SKM-1 treated with dmso at 0.1 percent for 144 hours (cell line): ENCODE data around the gene PHKB.

ENCODE experiments used
- DNase-seq: peaks from one replicate; lab custom pipeline; 2025; ENCODE audit not compliant: unreplicated experiment; lab: John Stamatoyannopoulos, UW

The PHKB gene

DNA sequence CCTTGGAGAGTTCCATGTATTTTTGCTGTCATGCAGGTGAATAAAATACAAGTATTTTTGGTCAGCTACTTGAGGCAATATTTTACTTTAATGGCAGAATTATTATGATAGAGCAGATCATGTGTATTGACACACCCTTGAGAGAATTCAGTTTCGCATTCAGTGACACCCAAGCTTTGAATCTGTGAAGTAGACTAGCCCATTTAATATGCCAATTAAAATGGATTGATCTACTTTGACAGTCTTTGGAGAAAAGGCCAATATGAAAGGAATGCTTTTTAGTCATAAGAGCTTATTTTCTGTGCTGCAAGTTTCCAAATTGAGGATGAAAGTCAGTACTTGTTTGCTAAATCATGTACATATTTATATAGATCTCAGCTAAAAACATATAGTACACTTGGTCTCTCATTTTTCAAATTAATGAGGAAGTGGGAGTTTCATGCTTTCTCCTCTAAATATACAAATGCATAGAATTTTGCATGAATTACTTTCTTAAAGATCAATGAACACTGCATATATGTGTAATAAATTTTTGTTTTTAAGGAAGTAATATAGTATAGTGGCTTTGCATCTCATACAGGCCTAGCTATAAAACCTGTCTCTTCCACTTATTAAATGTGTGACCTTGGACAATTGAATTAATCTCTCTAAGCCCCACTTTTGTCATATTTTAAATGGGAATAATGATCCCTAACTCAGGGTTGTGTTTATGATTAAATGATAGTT, 161.5 kb downstream of the PHKB start:
- DNase-seq: no peak

DNA sequence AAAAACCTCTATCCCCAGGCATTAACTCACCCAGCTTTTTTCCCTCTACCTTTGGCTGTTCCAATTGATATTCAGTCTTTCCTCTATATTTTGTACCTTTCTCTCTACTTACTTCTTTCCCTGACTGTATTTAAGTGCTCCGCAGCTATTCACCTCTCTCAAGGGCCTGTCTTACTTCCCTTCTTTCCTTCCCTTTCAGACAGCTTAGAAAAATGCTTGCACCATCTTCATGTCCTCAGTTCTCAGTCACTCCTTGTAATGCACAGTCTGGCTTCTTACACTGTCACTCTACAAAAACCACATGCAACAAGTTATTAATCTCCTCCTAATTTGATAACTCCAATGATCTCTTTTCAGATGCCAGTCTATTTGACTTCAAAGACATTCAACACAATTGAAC, 163.4 kb downstream of the PHKB start:
- DNase-seq: no peak

DNA sequence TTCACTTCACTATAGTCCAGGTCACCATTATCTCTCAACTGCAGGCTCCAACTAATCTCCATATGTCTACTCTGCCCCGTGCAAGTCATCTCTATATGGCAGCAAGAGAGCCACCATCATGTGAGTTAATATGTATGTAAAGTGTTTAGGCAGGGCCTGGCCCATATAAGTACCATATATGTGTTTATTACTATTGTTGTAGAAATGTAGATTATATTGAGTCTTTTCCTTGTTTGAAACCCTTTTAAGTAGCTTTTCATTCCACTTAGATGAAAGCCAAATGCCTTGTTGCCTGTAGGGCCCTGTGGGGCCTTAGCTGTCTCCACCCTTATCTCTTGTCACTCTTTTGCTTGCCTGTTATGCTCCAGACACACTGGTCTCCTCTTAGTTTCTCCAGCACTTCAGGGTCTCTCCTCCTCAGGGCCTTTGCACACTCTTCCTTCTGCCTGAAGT, 164.0 kb downstream of the PHKB start:
- no peak for DNase-seq

DNA sequence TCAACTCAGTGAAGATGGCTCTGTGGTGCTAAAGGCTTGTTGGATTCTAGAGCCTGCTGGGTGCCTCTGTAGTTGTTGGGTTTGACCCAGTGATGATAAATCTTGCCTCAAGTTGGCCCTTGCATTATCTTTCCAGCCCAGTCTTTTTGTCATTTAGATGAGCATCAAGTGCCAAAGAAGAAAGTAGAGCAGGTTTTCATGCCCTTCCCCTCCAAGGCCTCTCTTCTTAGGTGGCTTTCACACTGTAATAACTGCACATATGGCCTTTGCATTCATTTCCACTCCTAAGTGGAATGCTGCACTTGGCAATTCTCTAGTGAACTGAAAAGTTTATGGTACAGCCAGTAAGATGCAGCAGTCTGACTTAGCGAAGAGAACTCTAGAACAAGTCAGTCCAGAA, 165.1 kb downstream of the PHKB start:
- DNase-seq: no peak

DNA sequence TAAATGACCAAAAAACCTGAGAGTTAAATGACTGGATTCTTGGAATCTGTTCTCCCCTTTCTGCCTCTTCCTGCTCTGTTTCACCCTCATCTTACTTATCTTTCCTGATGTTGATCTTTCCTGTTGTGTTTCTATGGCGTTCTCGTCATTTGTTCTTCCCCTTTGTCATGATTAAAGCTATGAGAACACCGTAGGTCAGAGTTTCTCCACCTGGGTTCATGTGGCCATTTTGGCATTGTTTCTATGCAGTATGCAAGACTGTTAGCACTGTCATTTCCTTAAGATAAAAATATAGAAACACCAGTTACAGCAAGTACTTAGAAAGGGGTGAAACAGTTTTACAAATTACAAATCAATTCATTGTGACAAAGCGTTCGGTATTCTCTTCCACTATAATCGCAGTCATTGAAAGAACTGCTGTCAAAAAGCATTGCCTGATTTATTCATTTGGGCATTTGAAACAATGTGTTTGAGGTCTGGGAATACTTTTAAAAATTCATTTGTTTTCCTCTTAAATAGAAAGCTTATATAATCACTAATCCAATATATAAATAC, 166.0 kb downstream of the PHKB start:
- DNase-seq: no peak

DNA sequence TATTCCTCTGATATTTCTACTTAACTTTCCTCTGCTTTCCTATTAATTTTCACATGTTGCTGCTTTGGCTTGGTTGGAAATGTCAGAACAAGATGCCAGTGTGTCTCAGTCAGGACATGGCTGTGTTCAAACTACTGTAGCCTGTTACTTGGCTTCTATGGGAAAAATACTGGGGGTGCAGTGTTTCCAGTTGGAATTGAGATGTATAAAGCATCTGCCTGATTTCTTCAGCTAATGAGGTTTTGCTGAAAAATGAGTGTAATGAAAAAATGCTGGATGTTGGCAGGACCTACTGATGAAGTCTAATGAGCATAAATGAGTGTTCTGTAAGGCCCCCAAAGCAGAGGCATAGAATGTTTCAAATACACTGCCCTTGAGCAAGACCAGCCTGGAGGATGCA, 166.6 kb downstream of the PHKB start:
- DNase-seq: no peak

DNA sequence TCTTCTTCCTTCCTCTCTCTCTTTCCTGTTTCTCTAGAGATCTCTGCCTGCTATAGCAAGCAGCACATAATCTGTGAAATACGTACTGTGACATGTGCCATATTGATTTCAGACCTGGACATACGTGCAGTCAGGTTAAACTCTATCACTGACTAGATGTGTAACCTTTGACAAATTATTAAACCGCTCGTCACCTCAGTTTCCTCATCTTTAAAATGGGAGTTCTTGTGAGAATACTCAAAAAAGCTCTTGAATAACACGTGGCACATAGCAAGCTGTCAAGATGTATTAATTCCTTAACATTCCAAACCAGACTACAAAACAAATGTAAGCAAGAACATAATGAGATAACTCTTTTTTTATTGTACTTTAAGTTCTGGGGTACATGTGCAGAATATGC, 170.0 kb downstream of the PHKB start:
- no peak for DNase-seq

DNA sequence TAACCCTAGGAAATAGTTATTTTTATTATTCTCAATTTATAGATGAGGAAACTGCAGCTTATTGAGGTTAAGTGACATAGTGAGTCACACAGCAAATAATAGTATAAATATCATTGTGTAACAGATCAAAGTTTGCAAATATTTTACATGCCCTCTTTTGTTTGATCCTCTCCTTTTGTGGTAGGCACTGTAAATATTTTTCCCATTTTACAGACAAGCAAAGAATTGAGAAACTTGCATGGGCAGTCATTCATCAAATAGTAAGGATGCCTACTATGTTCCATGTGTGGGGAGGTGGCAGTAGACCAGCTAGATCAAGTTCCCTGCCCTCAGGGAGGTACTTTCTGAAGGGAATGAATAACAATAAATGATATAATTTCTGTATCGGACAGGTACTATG, 173.0 kb downstream of the PHKB start:
- no peak for DNase-seq

DNA sequence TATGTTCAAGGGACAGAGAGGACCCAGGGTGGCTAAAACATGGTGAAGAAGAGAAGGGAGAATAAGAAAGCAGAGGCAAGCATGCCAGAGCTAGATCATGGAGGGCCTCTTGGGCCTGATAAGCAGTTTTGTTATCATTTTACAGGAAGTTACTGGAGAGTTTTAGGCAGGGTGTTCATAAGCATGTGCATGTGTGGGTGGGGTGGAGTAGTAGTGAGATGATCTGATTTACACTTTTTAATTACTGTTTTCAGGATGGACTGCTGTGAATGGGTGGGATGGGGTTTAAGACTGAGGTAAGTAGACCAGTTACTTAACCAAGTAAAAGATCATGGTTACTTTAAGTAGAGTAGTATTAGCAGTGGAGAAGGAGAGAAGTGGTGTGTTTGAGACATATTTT, 173.6 kb downstream of the PHKB start:
- DNase-seq: no peak

DNA sequence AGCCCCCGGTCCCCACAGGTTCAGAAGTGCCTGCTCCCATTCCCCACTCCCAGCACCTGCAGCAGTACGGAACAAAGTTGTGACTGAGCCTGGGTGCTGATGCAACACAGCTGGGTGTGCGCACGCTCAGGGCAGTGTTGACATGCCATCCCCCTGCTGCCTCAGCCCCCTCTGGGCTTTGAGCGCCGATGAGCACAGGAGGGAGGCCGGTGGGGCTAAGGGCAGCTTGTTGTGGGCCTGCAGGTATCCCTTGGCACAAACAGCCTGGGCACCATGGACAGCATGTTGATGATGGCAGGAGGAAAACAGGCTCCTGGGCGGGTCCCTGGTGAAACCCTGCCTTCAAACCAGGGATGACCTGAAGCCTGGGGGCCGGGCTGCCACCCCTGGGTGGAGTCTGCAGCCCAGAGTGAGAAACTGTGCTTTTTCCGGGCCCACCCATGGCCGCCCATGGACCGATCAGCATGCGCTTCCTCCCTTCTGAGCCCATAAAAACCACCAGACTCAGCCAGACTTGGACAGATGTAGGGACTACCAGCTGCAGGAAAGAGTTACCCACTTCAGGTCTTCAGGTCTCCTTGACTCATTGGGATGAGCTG, 175.5 kb downstream of the PHKB start:
- no peak for DNase-seq

DNA sequence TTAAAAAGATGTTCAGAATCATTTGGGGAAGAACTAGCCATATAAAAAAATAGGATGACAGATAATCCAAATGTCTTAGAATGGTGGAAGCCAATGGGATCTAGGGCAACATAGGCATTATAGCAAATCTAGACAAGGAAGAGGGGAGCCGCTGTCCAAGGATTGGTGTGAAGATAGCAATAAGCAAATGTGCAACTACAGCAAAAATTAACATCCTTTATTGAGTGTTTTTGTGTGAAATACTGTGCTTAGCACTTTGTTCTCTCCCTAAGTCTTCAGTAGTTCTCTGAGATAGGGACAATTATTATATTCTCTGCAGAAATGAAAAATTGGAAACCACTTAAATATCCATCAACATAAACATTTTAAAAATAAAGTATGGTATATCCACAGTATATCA, 177.0 kb downstream of the PHKB start:
- no peak for DNase-seq

DNA sequence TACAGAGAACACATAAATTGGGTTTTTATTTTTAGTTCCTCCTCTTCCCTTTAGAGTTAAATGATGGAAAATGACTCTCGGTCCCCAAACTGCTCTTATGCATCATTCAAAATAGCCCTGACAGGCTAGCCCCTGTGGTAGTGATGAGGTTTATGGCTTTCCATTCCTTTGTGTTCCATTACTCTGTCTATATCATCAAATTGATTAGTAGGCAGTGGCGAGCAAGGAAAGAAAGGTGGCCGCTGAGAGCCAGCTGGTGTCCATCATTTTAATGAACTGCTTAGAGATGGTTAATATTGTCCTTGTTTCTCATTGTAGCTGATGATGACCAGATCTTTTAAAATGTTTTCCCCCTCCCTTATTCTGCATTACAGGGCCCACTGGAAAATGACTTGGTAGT, 179.5 kb downstream of the PHKB start:
- no peak for DNase-seq

DNA sequence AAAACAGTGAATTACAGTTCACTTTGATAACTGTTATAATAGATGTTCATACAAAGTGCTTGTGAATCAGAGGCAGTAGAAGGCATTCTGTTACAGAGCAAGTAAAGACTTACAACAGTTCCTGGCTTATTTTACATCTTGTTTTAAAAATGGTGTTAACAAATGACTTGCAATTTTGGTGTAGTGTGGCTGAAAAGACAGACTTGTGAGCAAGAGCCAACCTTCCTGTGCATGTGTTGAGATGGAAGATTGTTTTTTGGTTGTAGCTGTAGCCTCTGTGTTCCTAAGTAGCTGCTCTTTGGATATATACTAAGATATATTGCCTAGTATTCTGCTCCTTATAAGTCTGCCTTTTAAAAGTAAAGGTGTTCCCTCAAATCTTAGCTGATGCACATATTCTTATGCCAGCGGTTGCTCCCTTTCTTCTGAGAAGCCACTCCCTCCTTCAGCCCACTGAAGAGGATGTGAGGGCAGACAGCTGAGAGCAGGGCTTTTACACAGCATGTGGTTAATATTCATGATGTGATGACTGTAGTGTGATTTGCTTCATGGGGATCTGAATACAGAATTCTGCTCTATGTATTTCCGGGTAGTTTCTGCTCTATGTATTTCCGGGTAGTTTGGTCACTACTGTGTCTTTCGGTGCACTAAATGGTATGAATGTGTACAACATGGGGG, 182.3 kb downstream of the PHKB start:
- no peak for DNase-seq

DNA sequence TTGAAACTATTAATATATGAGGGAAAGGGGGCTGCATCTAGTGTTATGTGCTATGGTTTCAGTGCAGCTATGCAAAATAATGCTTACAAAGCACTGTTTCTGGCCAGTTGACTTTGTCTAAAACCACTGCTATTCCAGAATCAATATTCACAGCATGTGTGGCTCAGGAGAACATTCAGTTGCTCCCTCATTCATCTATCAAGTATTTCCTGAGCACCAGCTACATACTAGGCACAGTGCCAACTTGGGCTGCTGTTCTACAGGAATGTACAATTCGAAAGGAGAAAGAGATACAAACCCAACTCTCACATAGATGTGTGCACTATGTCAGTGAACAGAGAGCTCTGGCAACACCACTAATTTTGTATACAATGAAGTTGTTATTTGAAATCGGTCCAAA, 183.0 kb downstream of the PHKB start:
- no peak for DNase-seq

DNA sequence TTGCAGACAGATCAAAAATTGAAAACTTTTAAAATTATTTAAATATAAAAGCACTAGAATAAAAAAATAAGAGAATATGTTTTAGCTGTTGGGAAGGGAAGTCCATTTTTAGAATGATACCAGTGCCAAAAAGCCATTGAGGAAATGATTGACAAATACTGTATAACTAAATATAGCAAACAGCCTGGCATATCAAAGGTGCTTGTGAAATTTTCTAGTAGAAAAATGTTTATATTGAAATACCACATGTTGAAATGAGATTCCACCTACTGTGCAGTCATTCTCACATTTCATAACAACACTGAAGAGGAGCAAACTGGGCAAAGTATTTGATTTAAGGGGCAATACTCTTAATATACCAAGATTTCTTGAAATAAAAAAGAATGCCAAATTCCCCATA, 183.5 kb downstream of the PHKB start:
- DNase-seq: no peak

DNA sequence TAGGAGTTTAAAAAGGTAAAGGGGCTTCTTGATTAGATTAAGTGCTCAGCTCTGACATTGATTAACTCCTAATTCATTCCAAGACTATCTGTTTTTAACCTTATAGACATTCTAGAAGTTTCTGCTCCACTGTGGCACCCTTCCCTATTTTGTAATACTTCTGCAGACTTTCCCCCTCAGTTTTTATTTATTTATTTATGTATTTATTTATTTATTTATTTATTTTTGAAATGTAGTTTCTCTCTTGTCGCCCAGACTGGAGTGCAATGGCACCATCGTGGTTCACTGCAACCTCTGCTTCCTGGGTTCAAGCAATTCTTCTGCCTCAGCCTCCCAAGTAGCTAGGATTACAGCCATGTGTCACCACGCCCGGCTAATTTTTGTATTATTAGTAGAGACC, 185.8 kb downstream of the PHKB start:
- no peak for DNase-seq

DNA sequence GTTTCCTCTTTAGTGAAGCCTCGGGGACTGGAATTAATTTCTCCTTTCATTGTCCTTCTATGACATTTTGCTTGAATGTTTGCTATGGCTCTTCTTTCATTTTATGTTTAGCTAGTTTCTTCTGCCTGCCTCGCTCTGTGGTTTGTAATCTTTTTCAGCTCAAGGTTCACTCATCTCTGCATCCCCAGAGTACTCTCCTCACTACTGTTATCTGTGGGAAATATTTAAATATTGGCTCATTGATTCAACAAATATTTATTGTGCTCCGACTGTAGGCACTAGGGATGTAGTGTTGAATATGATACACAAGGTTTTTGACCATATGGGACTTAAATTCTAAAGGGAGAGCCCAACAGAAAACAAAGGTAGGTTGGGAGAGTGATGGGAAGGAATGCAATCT, 195.9 kb downstream of the PHKB start:
- DNase-seq: no peak

DNA sequence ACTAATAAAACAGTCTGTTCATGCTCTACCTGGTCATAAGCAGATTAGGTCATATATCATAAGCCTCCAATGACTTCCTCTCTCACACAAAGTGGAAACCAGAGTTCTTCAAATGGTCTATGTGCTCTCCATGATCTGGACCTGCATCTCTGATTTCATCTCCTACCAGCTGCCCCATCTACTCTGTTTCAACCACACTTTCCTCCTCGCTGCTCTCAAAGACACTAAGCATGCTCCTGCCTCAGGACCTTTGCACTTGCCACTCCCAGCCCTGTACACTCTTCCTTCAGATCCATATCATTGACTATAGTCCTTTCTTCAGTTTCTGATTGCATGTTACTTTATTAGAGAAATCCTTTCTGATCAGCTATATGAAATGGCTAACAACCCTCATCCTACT, 196.8 kb downstream of the PHKB start:
- no peak for DNase-seq

DNA sequence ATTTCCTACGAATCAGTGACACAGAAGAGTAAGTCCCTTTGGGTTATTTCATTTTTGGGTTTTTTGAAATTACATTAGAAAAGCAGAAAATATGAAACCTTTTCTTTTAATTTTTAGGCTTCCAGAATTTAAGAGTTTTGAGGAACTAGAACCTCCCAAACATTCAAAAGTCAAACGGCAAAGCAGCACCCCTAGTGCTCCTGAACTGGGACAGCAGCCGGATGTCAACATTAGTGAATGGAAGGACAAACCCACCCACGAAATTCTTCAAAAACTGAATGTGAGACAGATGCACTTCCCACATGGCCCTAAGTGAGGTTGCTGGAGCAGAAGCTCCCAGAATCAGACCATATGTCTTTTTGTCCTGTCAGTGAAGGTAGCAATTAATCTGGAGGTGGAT, 199.4 kb downstream of the PHKB start:
- no peak for DNase-seq

DNA sequence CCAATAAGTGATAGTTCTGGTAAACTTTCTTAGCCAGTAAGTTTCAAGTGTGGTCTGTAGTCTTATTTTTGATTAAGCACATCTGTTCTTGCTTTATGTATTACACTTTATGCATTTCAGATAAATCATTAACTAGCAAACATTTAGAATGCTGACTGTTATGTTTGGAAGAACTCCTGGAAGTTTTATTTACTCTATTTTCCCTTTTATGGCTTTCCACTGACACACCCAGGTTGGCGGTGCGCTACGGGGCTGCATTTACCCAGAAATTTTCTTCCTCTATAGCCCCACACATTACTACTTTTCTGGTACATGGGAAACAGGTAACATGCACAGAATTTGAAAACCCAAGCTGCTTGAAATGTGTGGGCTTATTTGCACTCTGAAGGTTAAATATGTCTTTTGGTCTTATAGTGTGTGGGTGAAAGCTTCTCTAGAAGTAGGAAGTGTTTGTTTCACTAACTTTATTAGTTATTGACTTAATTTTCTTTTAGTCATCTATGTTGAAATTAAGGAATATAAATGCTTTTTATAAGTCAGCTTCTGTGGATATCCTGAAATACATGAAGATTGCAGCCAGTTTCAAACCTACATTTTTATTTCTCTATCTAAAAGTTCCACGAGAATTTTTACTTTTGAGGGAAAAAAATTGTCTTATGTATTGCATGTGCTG, 203.7 kb downstream of the PHKB start:
- no peak for DNase-seq

DNA sequence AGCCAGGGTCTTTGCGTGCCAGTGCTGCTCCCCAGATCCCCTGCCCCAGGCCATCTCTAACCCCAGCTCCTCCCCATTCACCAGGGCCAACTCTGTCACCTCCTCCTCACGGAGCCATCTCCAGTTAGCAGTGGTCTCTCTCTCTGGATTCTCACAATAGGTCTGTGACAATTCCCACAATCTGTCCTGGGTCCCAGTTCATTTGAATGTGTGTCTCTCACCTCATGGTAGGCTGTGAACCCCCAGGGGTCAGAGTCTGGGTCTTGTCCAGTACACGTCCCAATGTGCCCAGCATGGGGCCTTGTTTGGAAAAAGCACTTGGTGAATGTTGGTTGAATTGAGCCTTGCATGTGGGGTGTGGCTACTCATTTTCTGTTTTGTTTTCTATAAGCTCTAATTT, 205.3 kb downstream of the PHKB start:
- DNase-seq: no peak

DNA sequence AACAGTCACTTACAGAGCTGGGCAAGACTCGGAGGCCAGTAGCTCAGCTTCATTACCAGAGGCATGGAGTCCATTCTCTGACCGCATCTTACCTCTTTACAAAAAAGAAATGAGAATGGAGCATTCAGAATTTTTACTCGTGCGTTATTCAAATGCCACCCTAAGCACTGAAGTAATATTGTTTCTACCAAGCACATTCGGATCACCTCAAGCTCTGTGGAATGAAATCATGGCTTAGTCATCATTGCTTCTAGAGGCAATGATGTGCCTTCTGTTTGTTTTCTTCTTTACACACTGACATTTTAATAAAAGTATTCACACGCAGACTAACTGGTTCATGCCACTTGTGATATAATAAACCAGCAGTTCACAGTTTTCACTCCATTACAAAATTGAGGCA, 206.8 kb downstream of the PHKB start:
- no peak for DNase-seq
